CD8-positive, alpha-beta memory T cell (primary cell): Measurements from ENCODE around the gene PDGFC. TPM values are rescaled to one million over a fixed set of nuclear protein-coding genes. Genes with fewer than 3 reads are reported as not detected.

Experiments
- CTCF ChIA-PET: fragments of 350-600 bp; sonication (Branson Sonifier 250); formaldehyde crosslinking; loops from one replicate; lab custom pipeline; 2021; ENCODE audit warnings: antibody characterized with exemption; lab: Charles Lee
- POLR2A ChIA-PET: fragments of 350-600 bp; sonication (Branson Sonifier 250); formaldehyde crosslinking; loops from one replicate; lab custom pipeline; 2021; ENCODE audit warnings: antibody characterized with exemption; lab: Charles Lee
- DNase-seq, 5 donors: peaks; one replicate each; pipeline versions ENCODE4 v3.0.0 to v3.0.0-alpha.2; 2020 to 2022; ENCODE audit warnings: mixed read lengths in 1 of 5
- H3K27ac ChIP-seq: one replicate; pipeline ENCODE4 v1.7.0; 2013; ENCODE audit warnings: low read depth, mild to moderate bottlenecking, low read length, moderate library complexity
- H3K27me3 ChIP-seq: 2 replicates; pipeline ENCODE4 v1.7.0; 2013; ENCODE audit warnings: low read length, mild to moderate bottlenecking; ENCODE audit not compliant: insufficient read depth, poor library complexity, severe bottlenecking
- H3K36me3 ChIP-seq: 2 replicates; pipeline ENCODE4 v1.7.0; 2013; ENCODE audit warnings: mild to moderate bottlenecking, low read length, moderate library complexity; ENCODE audit not compliant: insufficient read depth
- H3K4me1 ChIP-seq: 2 replicates; pipeline ENCODE4 v1.7.0; 2013; ENCODE audit warnings: mild to moderate bottlenecking, low read length, moderate library complexity; ENCODE audit not compliant: insufficient read depth
- H3K4me3 ChIP-seq: 2 replicates; pipeline ENCODE4 v1.7.0; 2013; ENCODE audit warnings: mild to moderate bottlenecking, low read length
- H3K9me3 ChIP-seq: 2 replicates; pipeline ENCODE4 v1.7.0; 2013; ENCODE audit warnings: mild to moderate bottlenecking, low read length
- H3K27ac Mint-ChIP-seq, 8 donors: one replicate each; pipeline ENCODE4 v1.8.0; 2020 to 2021; ENCODE audit warnings: mixed read lengths in 8 of 8, mild to moderate bottlenecking in 6 of 8, inconsistent platforms in 3 of 8, moderate library complexity in 3 of 8
- H3K27me3 Mint-ChIP-seq, 2 donors: one replicate each; pipeline ENCODE4 v1.8.0; 2020 to 2021; ENCODE audit warnings: mixed read lengths in 2 of 2, mild to moderate bottlenecking in 1 of 2, moderate library complexity in 1 of 2
- H3K36me3 Mint-ChIP-seq, 3 donors: one replicate each; pipeline ENCODE4 v1.8.0; 2020 to 2021; ENCODE audit warnings: mixed read lengths in 3 of 3, inconsistent platforms in 1 of 3, mild to moderate bottlenecking in 1 of 3
- H3K4me1 Mint-ChIP-seq, 3 donors: one replicate each; pipeline ENCODE4 v1.8.0; 2020 to 2021; ENCODE audit warnings: mixed read lengths in 3 of 3, inconsistent platforms in 1 of 3, mild to moderate bottlenecking in 1 of 3
- H3K4me3 Mint-ChIP-seq, 7 donors: one replicate each; pipeline ENCODE4 v1.8.0; 2020 to 2021; ENCODE audit warnings: mixed read lengths in 7 of 7, mild to moderate bottlenecking in 6 of 7, moderate library complexity in 4 of 7, inconsistent platforms in 2 of 7
- H3K9me3 Mint-ChIP-seq, 5 donors: one replicate each; pipeline ENCODE4 v1.8.0; 2020 to 2022; ENCODE audit warnings: mixed read lengths in 5 of 5, mild to moderate bottlenecking in 3 of 5, moderate library complexity in 2 of 5, inconsistent platforms in 1 of 5
- polyA plus RNA-seq: library from polyadenylated mRNA; unstranded; fragments of 300-500 nt; fragmentation: Illumina TruSeq; gene quantifications from one replicate; pipeline ENCODE4 v1.2.3, GENCODE V29; 2021
- total RNA-seq, 2 experiments: library from RNA; stranded (reverse); gene quantifications; one replicate each; pipeline ENCODE4 v1.2.3, GENCODE V29; 2021

The PDGFC gene
- total and polyA plus RNA-seq, 3 experiments from 2014 or later: 0.13 TPM; not detected in 2

- Histone ChIP-seq H3K27ac (no peak overlapping the region), H3K36me3 (no peaks in the 10 kb centered on the region), H3K4me3 (no peak overlapping the region), H3K4me1 (no peaks in the 10 kb centered on the region), H3K27me3 (no peaks in the 10 kb centered on the region), H3K9me3 (peaks cover 3% of the 10 kb centered on the region)
- H3K27ac Mint-ChIP-seq: no peak overlapping the region
- peaks cover 2 to 13% (median 6%) of the 10 kb centered on the region in 5 donors for H3K9me3 Mint-ChIP-seq
- H3K27me3 Mint-ChIP-seq: no peaks in the 10 kb centered on the region
- no peaks in the 10 kb centered on the region for H3K36me3 Mint-ChIP-seq
- POLR2A ChIA-PET: no interaction called here
- H3K4me1 Mint-ChIP-seq: no peaks in the 10 kb centered on the region
- CTCF ChIA-PET: no interaction called here
- no peak for DNase-seq
- H3K4me3 Mint-ChIP-seq: no peak overlapping the region
Measured at GRCh38 chr4:156778093-156778492, 193.5 kb downstream of the PDGFC start.

GRCh38 chr4:156775813-156776212 lies 195.8 kb downstream of the PDGFC start:
- Mint-ChIP-seq H3K27me3 (no peaks in the 10 kb centered on the region), H3K27ac (no peak overlapping the region), H3K36me3 (no peaks in the 10 kb centered on the region), H3K4me1 (no peaks in the 10 kb centered on the region), H3K9me3 (peaks cover 2 to 9% (median 6%) of the 10 kb centered on the region in 5 donors), H3K4me3 (no peak overlapping the region)
- ChIA-PET CTCF (no interaction called here), POLR2A (no interaction called here)
- H3K4me3 ChIP-seq: no peak overlapping the region
- H3K4me1 ChIP-seq: no peaks in the 10 kb centered on the region
- no peak for DNase-seq
- H3K27ac ChIP-seq: no peak overlapping the region
- H3K9me3 ChIP-seq: no peaks in the 10 kb centered on the region
- no peaks in the 10 kb centered on the region for H3K27me3 ChIP-seq
- no peaks in the 10 kb centered on the region for H3K36me3 ChIP-seq

- Mint-ChIP-seq H3K4me3 (no peak overlapping the region), H3K9me3 (peaks cover 0 to 9% (median 2%) of the 10 kb centered on the region in 5 donors), H3K27me3 (no peaks in the 10 kb centered on the region), H3K4me1 (no peaks in the 10 kb centered on the region), H3K27ac (no peak overlapping the region), H3K36me3 (no peaks in the 10 kb centered on the region)
- H3K27me3 ChIP-seq: no peaks in the 10 kb centered on the region
- no peaks in the 10 kb centered on the region for H3K36me3 ChIP-seq
- no peaks in the 10 kb centered on the region for H3K4me1 ChIP-seq
- DNase-seq: no peak
- CTCF ChIA-PET: no interaction called here
- POLR2A ChIA-PET: no interaction called here
- H3K27ac ChIP-seq: no peak overlapping the region
- H3K4me3 ChIP-seq: no peak overlapping the region
- no peaks in the 10 kb centered on the region for H3K9me3 ChIP-seq
Measured at GRCh38 chr4:156774422-156774821, 197.2 kb downstream of the PDGFC start.

- Mint-ChIP-seq H3K36me3 (no peaks in the 10 kb centered on the region), H3K27ac (no peak overlapping the region), H3K27me3 (no peaks in the 10 kb centered on the region), H3K9me3 (peaks cover 0 to 6% (median 2%) of the 10 kb centered on the region in 5 donors), H3K4me1 (no peaks in the 10 kb centered on the region), H3K4me3 (no peak overlapping the region)
- ChIA-PET CTCF (no interaction called here), POLR2A (no interaction called here)
- Histone ChIP-seq H3K9me3 (no peaks in the 10 kb centered on the region), H3K4me3 (no peak overlapping the region), H3K4me1 (no peaks in the 10 kb centered on the region), H3K27ac (no peak overlapping the region), H3K36me3 (no peaks in the 10 kb centered on the region), H3K27me3 (no peaks in the 10 kb centered on the region)
- no peak for DNase-seq
Measured at GRCh38 chr4:156773648-156774357, 197.8 kb downstream of the PDGFC start.

- H3K36me3 ChIP-seq: no peaks in the 10 kb centered on the region
- H3K4me1 Mint-ChIP-seq: no peaks in the 10 kb centered on the region
- H3K9me3 Mint-ChIP-seq: peaks cover 0 to 6% (median 2%) of the 10 kb centered on the region in 5 donors
- no peaks in the 10 kb centered on the region for H3K36me3 Mint-ChIP-seq
- no peaks in the 10 kb centered on the region for H3K4me1 ChIP-seq
- ChIA-PET POLR2A (no interaction called here), CTCF (no interaction called here)
- no peak overlapping the region for H3K27ac ChIP-seq
- H3K4me3 ChIP-seq: no peak overlapping the region
- H3K4me3 Mint-ChIP-seq: no peak overlapping the region
- H3K27me3 ChIP-seq: no peaks in the 10 kb centered on the region
- H3K27me3 Mint-ChIP-seq: no peaks in the 10 kb centered on the region
- H3K9me3 ChIP-seq: no peaks in the 10 kb centered on the region
- no peak for DNase-seq
- H3K27ac Mint-ChIP-seq: no peak overlapping the region
Measured at GRCh38 chr4:156771171-156771837, 200.3 kb downstream of the PDGFC start.

- no peak for DNase-seq
- ChIA-PET CTCF (no interaction called here), POLR2A (no interaction called here)
- H3K4me3 ChIP-seq: no peak overlapping the region
- H3K9me3 ChIP-seq: no peaks in the 10 kb centered on the region
- Mint-ChIP-seq H3K9me3 (peaks cover 0 to 6% (median 2%) of the 10 kb centered on the region in 5 donors), H3K27ac (no peak overlapping the region), H3K27me3 (no peaks in the 10 kb centered on the region), H3K4me1 (no peaks in the 10 kb centered on the region), H3K4me3 (no peak overlapping the region), H3K36me3 (no peaks in the 10 kb centered on the region)
- H3K36me3 ChIP-seq: no peaks in the 10 kb centered on the region
- H3K27me3 ChIP-seq: no peaks in the 10 kb centered on the region
- H3K27ac ChIP-seq: no peak overlapping the region
- no peaks in the 10 kb centered on the region for H3K4me1 ChIP-seq
Measured at GRCh38 chr4:156770140-156770539, 201.5 kb downstream of the PDGFC start.

- no peaks in the 10 kb centered on the region for H3K36me3 ChIP-seq
- no peaks in the 10 kb centered on the region for H3K27me3 ChIP-seq
- H3K9me3 Mint-ChIP-seq: peaks cover 0 to 11% (median 3%) of the 10 kb centered on the region in 5 donors
- H3K4me3 ChIP-seq: no peak overlapping the region
- H3K4me3 Mint-ChIP-seq: no peak overlapping the region
- H3K4me1 ChIP-seq: no peaks in the 10 kb centered on the region
- no peak overlapping the region for H3K27ac ChIP-seq
- no peaks in the 10 kb centered on the region for H3K9me3 ChIP-seq
- no peak for DNase-seq
- no peaks in the 10 kb centered on the region for H3K4me1 Mint-ChIP-seq
- H3K36me3 Mint-ChIP-seq: no peaks in the 10 kb centered on the region
- H3K27ac Mint-ChIP-seq: no peak overlapping the region
- ChIA-PET CTCF (no interaction called here), POLR2A (no interaction called here)
- no peaks in the 10 kb centered on the region for H3K27me3 Mint-ChIP-seq
Measured at GRCh38 chr4:156767911-156768415, 203.6 kb downstream of the PDGFC start.

- H3K4me3 Mint-ChIP-seq: no peak overlapping the region
- Histone ChIP-seq H3K9me3 (no peaks in the 10 kb centered on the region), H3K36me3 (no peaks in the 10 kb centered on the region), H3K4me1 (no peaks in the 10 kb centered on the region), H3K27me3 (no peaks in the 10 kb centered on the region), H3K4me3 (no peak overlapping the region), H3K27ac (no peak overlapping the region)
- POLR2A ChIA-PET: no interaction called here
- H3K27ac Mint-ChIP-seq: no peak overlapping the region
- H3K9me3 Mint-ChIP-seq: peaks cover 0 to 14% (median 3%) of the 10 kb centered on the region in 5 donors
- CTCF ChIA-PET: no interaction called here
- no peaks in the 10 kb centered on the region for H3K36me3 Mint-ChIP-seq
- H3K27me3 Mint-ChIP-seq: no peaks in the 10 kb centered on the region
- H3K4me1 Mint-ChIP-seq: no peaks in the 10 kb centered on the region
- DNase-seq: no peak
Measured at GRCh38 chr4:156766846-156767245, 204.8 kb downstream of the PDGFC start.
